Liver (tissue), 9 donors: Measurements from ENCODE around the gene KRT76. TPM values are rescaled to one million over a fixed set of nuclear protein-coding genes. Genes with fewer than 3 reads are reported as not detected.

Source experiments
- DNase-seq: peaks from one replicate; pipeline ENCODE4 v3.0.0-alpha.2; 2017; ENCODE audit warnings: low spot score
- H3K27ac ChIP-seq, 2 donors: one replicate each; pipeline ENCODE4 v1.7.0; 2013; ENCODE audit warnings: inconsistent platforms in 2 of 2, low read length in 2 of 2, control low read depth in 1 of 2, low read depth in 1 of 2, mild to moderate bottlenecking in 1 of 2
- H3K27me3 ChIP-seq, 4 donors: one replicate each; pipeline versions ENCODE4 v1.6.1 to v1.7.0; 2013; ENCODE audit warnings: low read length in 3 of 4, inconsistent platforms in 1 of 4, mild to moderate bottlenecking in 1 of 4, moderate library complexity in 1 of 4; ENCODE audit not compliant: control insufficient read depth in 4 of 4, insufficient read depth in 4 of 4
- H3K36me3 ChIP-seq, 4 donors: one replicate each; pipeline versions ENCODE4 v1.6.1 to v1.7.0; 2013; ENCODE audit warnings: low read length in 3 of 4, mild to moderate bottlenecking in 3 of 4, low read depth in 1 of 4, moderate library complexity in 1 of 4; ENCODE audit not compliant: control insufficient read depth in 4 of 4, insufficient read depth in 3 of 4
- H3K4me1 ChIP-seq, 4 donors: one replicate each; pipeline versions ENCODE4 v1.6.1 to v1.7.0; 2013; ENCODE audit warnings: low read length in 3 of 4, mild to moderate bottlenecking in 3 of 4, moderate library complexity in 1 of 4; ENCODE audit not compliant: control insufficient read depth in 4 of 4, insufficient read depth in 4 of 4
- H3K4me3 ChIP-seq, 3 donors: one replicate each; pipeline versions ENCODE4 v1.6.1 to v1.7.0; 2013; ENCODE audit warnings: low read length in 3 of 3, control low read depth in 1 of 3, low read depth in 1 of 3, mild to moderate bottlenecking in 1 of 3
- H3K9ac ChIP-seq, 2 donors: one replicate each; pipeline ENCODE4 v1.7.0; 2013; ENCODE audit warnings: low read length in 2 of 2, mild to moderate bottlenecking in 2 of 2, moderate library complexity in 2 of 2, control low read depth in 1 of 2, low read depth in 1 of 2
- H3K9me3 ChIP-seq, 4 donors: one replicate each; pipeline versions ENCODE4 v1.6.1 to v1.7.0; 2013; ENCODE audit warnings: low read length in 3 of 4; ENCODE audit not compliant: control insufficient read depth in 4 of 4
- EGR1 ChIP-seq, 2 donors: IDR thresholded peaks; 2 replicates each; pipeline ENCODE4 v1.6.1; 2016 to 2018; ENCODE audit warnings: antibody characterized with exemption in 2 of 2, low read depth in 2 of 2
- FOXA1 ChIP-seq: IDR thresholded peaks from 2 replicates; pipeline ENCODE4 v1.6.1; 2016; ENCODE audit warnings: antibody characterized with exemption
- FOXA2 ChIP-seq: IDR thresholded peaks from 2 replicates; pipeline ENCODE4 v1.6.1; 2016; ENCODE audit warnings: antibody characterized with exemption
- GABPA ChIP-seq, 2 donors: IDR thresholded peaks in 1 of 2; conservative IDR thresholded peaks in 1 of 2; 2 replicates each; pipeline ENCODE4 v1.6.1; 2016; ENCODE audit warnings: antibody characterized with exemption in 2 of 2, mild to moderate bottlenecking in 1 of 2, moderate library complexity in 1 of 2
- HNF4A ChIP-seq, 2 donors: conservative IDR thresholded peaks; 2 replicates each; pipeline ENCODE4 v1.6.1; 2016; ENCODE audit warnings: antibody characterized with exemption in 2 of 2, mild to moderate bottlenecking in 2 of 2
- HNF4G ChIP-seq: IDR thresholded peaks from 2 replicates; pipeline ENCODE4 v1.6.1; 2016; ENCODE audit warnings: antibody characterized with exemption
- JUND ChIP-seq, 2 donors: IDR thresholded peaks; 2 replicates each; pipeline ENCODE4 v1.6.1; 2016; ENCODE audit warnings: antibody characterized with exemption in 2 of 2
- NR2F2 ChIP-seq: IDR thresholded peaks from 2 replicates; pipeline ENCODE4 v1.6.1; 2016; ENCODE audit warnings: antibody characterized with exemption
- RAD21 ChIP-seq, 2 donors: IDR thresholded peaks; 2 replicates each; pipeline ENCODE4 v1.6.1; 2016; ENCODE audit warnings: antibody characterized with exemption in 2 of 2, mild to moderate bottlenecking in 2 of 2
- RXRA ChIP-seq, 2 donors: IDR thresholded peaks; 2 replicates each; pipeline ENCODE4 v1.6.1; 2017 to 2018; ENCODE audit warnings: antibody characterized with exemption in 2 of 2, mild to moderate bottlenecking in 1 of 2
- SP1 ChIP-seq: IDR thresholded peaks from 2 replicates; pipeline ENCODE4 v1.6.1; 2018; ENCODE audit warnings: antibody characterized with exemption, mild to moderate bottlenecking
- TAF1 ChIP-seq: conservative IDR thresholded peaks from 2 replicates; pipeline ENCODE4 v1.6.1; 2016; ENCODE audit warnings: antibody characterized with exemption, mild to moderate bottlenecking
- YY1 ChIP-seq: IDR thresholded peaks from 2 replicates; pipeline ENCODE4 v1.6.1; 2016; ENCODE audit warnings: antibody characterized with exemption, mild to moderate bottlenecking
- WGBS: extraction: QIAGEN DNeasy Blood & Tissue Kit; methylation state at CpG from one replicate; pipeline ENCODE4 v1.1.7; 2013; 5-methylcytosine and 5-hydroxymethylcytosine counted together
- polyA plus RNA-seq, 2 donors: library from polyadenylated mRNA; stranded (reverse) in 1 of 2; unstranded in 1 of 2; fragments of 200-250 nt in 1 of 2; fragments of >200 nt in 1 of 2; fragmentation: Nextera tagmentation in 1 of 2; extraction: Ambion mirVana in 1 of 2; gene quantifications; one replicate each; pipeline versions ENCODE4 v1.2.1 to v1.2.3, GENCODE V29; 2013 to 2015
- total RNA-seq, 2 donors: library from RNA; depleted of rRNA; stranded (reverse); fragments of >200 nt; gene quantifications; one replicate each; pipeline ENCODE4 v1.2.3, GENCODE V29; 2014
- TF ChIP-seq, protein P1 (sequence below): IDR thresholded peaks from 2 replicates; pipeline ENCODE4 v1.6.1; 2016; ENCODE audit warnings: antibody characterized with exemption
- TF ChIP-seq, protein P2 (sequence below): fragments of 150-350 bp; IDR thresholded peaks from 2 replicates; pipeline ENCODE4 v1.5.1; 2017; ENCODE audit warnings: improper control_type of control experiment, low read depth, low read length; ENCODE audit not compliant: missing input control
- TF ChIP-seq, protein P3 (sequence below): IDR thresholded peaks from 2 replicates; pipeline ENCODE4 v1.6.1; 2016; ENCODE audit warnings: antibody characterized with exemption
- TF ChIP-seq, protein P4 (sequence below): IDR thresholded peaks from 2 replicates; pipeline ENCODE4 v1.6.1; 2016; ENCODE audit warnings: antibody characterized with exemption, mild to moderate bottlenecking
- TF ChIP-seq, protein P5 (sequence below): IDR thresholded peaks from 2 replicates; pipeline ENCODE4 v1.6.1; 2016; ENCODE audit warnings: antibody characterized with exemption
- donor health status: healthy.
- donor health status: healthy.
- donor health status: healthy.
- donor health status: healthy.
- donor health status: healthy.

The KRT76 gene
- total and polyA plus RNA-seq, 4 donors = not detected

DNA sequence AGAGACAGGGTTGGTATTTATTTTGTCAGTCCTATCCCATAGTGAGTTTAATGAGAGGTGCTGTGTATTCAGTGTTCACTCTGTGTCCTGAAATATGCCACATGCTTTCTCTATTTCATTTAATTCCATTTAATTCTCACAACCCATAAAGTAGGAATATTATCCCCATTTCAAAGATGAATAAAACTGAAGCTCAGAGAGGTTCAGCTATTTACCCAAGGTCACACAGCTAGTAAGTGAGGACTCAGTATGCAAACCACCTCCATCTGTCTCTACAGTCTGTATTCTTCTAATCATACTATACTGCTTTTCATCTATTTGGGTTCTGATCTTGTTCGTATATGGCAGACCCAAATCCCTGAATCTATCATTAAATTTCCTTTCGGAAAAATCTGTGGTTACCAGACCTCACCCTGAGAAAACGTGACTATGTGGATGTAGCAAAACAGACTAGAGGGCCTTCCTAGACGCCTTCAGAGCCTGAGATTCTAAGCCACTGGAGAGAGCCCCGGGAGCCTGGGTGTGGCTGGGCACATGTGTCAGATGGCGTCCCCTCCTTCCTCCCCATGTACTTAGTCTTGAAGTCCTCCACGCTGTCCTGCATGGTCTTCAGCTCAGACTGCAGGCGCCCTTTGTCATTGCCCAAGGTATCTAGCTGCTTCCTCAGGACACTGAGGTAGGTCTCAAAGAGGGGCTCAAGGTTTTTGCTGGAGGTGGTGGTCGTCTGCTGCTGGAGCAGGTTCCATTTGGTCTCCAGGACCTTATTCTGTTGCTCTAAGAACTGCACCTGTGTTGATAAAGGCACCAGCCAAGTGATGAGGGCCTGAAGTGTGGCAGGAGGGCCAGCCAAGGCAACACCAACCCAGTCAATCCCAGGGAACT, 34.3 kb upstream of the KRT76 start:
- TF ChIP-seq RAD21 (IDR thresholded peaks at IDR 0.05) = no peak
- TF ChIP-seq, protein P1, sequence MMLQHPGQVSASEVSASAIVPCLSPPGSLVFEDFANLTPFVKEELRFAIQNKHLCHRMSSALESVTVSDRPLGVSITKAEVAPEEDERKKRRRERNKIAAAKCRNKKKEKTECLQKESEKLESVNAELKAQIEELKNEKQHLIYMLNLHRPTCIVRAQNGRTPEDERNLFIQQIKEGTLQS = no peak
- no peak for TF ChIP-seq TAF1
- TF ChIP-seq, protein P2, sequence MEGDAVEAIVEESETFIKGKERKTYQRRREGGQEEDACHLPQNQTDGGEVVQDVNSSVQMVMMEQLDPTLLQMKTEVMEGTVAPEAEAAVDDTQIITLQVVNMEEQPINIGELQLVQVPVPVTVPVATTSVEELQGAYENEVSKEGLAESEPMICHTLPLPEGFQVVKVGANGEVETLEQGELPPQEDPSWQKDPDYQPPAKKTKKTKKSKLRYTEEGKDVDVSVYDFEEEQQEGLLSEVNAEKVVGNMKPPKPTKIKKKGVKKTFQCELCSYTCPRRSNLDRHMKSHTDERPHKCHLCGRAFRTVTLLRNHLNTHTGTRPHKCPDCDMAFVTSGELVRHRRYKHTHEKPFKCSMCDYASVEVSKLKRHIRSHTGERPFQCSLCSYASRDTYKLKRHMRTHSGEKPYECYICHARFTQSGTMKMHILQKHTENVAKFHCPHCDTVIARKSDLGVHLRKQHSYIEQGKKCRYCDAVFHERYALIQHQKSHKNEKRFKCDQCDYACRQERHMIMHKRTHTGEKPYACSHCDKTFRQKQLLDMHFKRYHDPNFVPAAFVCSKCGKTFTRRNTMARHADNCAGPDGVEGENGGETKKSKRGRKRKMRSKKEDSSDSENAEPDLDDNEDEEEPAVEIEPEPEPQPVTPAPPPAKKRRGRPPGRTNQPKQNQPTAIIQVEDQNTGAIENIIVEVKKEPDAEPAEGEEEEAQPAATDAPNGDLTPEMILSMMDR = no peak
- no peak for TF ChIP-seq HNF4A (conservative IDR thresholded peaks at IDR 0.05)
- TF ChIP-seq JUND (IDR thresholded peaks at IDR 0.05) = no peak
- no peak for TF ChIP-seq RXRA (IDR thresholded peaks at IDR 0.05)
- no peak for TF ChIP-seq HNF4G
- TF ChIP-seq, protein P3, sequence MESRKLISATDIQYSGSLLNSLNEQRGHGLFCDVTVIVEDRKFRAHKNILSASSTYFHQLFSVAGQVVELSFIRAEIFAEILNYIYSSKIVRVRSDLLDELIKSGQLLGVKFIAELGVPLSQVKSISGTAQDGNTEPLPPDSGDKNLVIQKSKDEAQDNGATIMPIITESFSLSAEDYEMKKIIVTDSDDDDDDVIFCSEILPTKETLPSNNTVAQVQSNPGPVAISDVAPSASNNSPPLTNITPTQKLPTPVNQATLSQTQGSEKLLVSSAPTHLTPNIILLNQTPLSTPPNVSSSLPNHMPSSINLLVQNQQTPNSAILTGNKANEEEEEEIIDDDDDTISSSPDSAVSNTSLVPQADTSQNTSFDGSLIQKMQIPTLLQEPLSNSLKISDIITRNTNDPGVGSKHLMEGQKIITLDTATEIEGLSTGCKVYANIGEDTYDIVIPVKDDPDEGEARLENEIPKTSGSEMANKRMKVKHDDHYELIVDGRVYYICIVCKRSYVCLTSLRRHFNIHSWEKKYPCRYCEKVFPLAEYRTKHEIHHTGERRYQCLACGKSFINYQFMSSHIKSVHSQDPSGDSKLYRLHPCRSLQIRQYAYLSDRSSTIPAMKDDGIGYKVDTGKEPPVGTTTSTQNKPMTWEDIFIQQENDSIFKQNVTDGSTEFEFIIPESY = no peak
- TF ChIP-seq GABPA (IDR thresholded peaks at IDR 0.05 in 1 of 2, conservative IDR thresholded peaks at IDR 0.05 in 1 of 2) = no peak
- TF ChIP-seq, protein P4, sequence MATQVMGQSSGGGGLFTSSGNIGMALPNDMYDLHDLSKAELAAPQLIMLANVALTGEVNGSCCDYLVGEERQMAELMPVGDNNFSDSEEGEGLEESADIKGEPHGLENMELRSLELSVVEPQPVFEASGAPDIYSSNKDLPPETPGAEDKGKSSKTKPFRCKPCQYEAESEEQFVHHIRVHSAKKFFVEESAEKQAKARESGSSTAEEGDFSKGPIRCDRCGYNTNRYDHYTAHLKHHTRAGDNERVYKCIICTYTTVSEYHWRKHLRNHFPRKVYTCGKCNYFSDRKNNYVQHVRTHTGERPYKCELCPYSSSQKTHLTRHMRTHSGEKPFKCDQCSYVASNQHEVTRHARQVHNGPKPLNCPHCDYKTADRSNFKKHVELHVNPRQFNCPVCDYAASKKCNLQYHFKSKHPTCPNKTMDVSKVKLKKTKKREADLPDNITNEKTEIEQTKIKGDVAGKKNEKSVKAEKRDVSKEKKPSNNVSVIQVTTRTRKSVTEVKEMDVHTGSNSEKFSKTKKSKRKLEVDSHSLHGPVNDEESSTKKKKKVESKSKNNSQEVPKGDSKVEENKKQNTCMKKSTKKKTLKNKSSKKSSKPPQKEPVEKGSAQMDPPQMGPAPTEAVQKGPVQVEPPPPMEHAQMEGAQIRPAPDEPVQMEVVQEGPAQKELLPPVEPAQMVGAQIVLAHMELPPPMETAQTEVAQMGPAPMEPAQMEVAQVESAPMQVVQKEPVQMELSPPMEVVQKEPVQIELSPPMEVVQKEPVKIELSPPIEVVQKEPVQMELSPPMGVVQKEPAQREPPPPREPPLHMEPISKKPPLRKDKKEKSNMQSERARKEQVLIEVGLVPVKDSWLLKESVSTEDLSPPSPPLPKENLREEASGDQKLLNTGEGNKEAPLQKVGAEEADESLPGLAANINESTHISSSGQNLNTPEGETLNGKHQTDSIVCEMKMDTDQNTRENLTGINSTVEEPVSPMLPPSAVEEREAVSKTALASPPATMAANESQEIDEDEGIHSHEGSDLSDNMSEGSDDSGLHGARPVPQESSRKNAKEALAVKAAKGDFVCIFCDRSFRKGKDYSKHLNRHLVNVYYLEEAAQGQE = no peak
- no peak for TF ChIP-seq SP1
- no peak for TF ChIP-seq FOXA1
- TF ChIP-seq YY1 = no peak
- no peak for TF ChIP-seq NR2F2
- no peak for DNase-seq
- no peaks in the 10 kb centered on the region for H3K4me1 ChIP-seq
- H3K4me3 ChIP-seq = no peak overlapping the region
- peaks cover 0 to 6% (median under 1%) of the 10 kb centered on the region in 4 donors for H3K27me3 ChIP-seq
- 83% methylated on average over 9 of the region's 9 CpGs for WGBS
- H3K36me3 ChIP-seq = no peaks in the 10 kb centered on the region
- no peaks in the 10 kb centered on the region for H3K9me3 ChIP-seq
- no peak overlapping the region for H3K9ac ChIP-seq
- no peak overlapping the region for H3K27ac ChIP-seq

DNA sequence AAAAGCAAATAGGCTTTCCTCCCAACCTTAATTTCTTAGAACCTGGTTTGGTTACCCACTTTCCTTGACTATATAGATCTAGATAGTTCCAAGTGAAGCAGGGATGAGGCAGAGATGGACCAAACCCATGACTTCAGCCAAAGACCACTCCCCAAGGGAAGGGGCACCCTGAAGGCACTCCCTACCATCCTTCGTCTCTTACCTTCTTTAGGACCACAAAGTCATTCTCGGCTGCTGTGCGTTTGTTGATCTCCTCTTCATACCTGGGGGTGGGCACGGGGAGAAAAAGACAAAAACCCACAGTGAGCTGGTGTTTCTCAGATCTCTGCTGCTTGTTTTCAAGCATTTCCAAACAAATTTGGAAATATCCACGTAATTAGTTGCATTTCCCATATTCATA, 33.4 kb upstream of the KRT76 start:
- Histone ChIP-seq H3K36me3 (no peaks in the 10 kb centered on the region), H3K9me3 (no peaks in the 10 kb centered on the region), H3K4me3 (no peak overlapping the region), H3K9ac (no peak overlapping the region), H3K27ac (no peak overlapping the region), H3K27me3 (peaks cover 0 to 6% (median under 1%) of the 10 kb centered on the region in 4 donors), H3K4me1 (no peaks in the 10 kb centered on the region)
- DNase-seq = no peak
- WGBS = 65% methylated on average over 5 of the region's 5 CpGs
- TF ChIP-seq FOXA1 (no peak), TAF1 (no peak), SP1 (no peak), JUND (IDR thresholded peaks at IDR 0.05) (no peak), EGR1 (IDR thresholded peaks at IDR 0.05; ENCODE audit: low read depth in 2 of 2) (no peak), HNF4G (no peak), NR2F2 (no peak), YY1 (no peak), FOXA2 (no peak), RAD21 (IDR thresholded peaks at IDR 0.05) (no peak)
- TF ChIP-seq, protein P5, sequence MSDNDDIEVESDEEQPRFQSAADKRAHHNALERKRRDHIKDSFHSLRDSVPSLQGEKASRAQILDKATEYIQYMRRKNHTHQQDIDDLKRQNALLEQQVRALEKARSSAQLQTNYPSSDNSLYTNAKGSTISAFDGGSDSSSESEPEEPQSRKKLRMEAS = no peak
- TF ChIP-seq, protein P1 = no peak
- TF ChIP-seq, protein P2 = no peak
